Measurements from ENCODE around the gene FOXRED1.
"Not testable (repeated sequence)": the region's sequence is repeated elsewhere in the genome, so short reads cannot be mapped to it uniquely, and the experiment has no call there.

The FOXRED1 gene

DNA sequence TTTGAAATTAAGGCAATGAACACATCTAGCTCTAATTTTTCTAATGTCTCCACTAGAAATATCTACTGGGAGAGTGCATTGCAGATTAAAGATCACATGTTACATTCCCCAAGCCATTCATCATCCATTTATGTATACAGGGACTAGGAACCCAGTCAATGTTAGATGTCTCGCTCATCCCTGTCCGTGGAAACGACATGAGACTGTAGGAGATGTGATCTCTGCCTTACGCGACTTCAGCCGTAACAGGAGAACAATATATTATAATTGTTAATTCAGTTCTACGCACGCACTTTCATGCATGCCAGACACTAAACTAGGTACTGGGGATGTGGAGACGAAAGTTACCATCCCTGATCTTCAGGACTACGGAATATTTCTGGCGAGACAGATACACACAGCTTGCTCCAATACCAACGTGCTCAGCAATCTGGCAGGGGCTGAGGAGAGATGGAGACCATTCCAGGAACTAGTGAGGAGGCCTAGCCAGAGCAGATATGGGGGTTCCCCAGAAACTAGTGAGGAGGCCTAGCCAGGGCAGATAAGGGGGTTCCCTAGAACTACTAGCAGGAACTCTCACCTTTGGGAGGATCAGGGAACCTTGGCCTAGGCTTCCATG lies 35.6 kb downstream of the FOXRED1 start:
- TF ChIP-seq, protein P1, sequence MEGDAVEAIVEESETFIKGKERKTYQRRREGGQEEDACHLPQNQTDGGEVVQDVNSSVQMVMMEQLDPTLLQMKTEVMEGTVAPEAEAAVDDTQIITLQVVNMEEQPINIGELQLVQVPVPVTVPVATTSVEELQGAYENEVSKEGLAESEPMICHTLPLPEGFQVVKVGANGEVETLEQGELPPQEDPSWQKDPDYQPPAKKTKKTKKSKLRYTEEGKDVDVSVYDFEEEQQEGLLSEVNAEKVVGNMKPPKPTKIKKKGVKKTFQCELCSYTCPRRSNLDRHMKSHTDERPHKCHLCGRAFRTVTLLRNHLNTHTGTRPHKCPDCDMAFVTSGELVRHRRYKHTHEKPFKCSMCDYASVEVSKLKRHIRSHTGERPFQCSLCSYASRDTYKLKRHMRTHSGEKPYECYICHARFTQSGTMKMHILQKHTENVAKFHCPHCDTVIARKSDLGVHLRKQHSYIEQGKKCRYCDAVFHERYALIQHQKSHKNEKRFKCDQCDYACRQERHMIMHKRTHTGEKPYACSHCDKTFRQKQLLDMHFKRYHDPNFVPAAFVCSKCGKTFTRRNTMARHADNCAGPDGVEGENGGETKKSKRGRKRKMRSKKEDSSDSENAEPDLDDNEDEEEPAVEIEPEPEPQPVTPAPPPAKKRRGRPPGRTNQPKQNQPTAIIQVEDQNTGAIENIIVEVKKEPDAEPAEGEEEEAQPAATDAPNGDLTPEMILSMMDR (IDR thresholded peaks at IDR 0.05; ENCODE audit: low read depth, low read length), result no peak
- DNase-seq (ENCODE audit: extremely low read depth, low read depth), result no peak

DNA sequence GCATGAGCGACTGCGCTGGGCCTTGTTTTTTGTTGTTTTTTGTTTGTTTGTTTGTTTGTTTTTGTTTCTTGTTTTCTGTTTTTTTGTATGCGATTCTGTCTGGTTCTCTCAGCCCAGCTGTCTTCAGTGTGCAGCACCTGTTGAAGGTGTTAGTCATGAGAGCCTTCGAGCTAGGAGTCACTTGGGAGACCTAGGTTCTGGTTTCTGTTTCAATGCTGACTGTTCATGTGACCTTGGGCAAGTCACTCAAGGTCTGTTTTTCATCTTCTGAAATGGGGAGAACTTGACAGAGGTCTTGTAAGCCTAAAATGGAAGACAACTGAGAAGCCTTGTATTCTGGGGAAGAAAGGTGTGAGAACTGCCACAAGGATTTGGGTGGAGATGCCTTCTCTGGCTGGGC lies 36.7 kb downstream of the FOXRED1 start:
- TF ChIP-seq, protein P1 (IDR thresholded peaks at IDR 0.05; ENCODE audit: low read depth, low read length), result no peak
- DNase-seq (ENCODE audit: extremely low read depth, low read depth), result no peak

DNA sequence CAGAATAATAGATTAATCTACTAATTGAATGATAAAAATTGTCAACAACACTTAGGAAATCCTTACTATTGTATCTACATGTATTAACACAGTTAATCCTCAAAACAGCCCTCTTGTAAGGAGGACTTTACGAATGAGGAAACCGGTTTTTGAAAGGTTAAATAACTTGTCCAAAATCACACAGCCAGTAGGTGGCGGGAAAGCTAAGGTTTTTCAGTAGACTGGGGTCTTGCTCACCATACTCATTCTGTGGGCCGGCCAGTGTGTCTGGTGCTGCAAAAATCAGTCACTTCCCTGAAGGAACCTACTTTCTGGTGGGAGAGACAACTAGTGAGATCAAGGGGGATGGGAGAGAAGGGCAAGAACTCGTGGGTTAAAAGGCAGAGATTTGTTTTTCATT lies 38.8 kb downstream of the FOXRED1 start:
- DNase-seq (ENCODE audit: extremely low read depth, low read depth), result no peak
- TF ChIP-seq, protein P1 (IDR thresholded peaks at IDR 0.05; ENCODE audit: low read depth, low read length), result peak; percentile 46

DNA sequence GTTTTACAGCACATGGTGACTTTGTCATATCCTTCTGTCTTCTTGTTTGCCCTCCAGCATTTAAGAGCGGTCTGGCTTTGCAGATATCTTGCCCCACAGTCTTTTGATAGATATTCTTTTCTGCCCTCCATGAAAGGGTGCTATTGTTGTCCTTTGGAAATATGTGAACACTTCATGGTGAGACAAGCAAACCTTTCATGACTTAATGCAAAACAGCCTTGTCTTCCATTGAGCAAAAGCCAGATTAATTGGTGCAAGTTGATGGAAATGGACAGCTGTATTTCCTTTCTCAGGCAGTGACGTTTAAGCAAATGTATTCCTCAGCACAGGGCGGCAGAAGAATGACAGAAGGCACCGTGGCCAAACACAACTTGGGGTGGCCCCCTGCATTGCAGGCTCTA lies 39.3 kb downstream of the FOXRED1 start:
- no peak for DNase-seq (ENCODE audit: extremely low read depth, low read depth)
- TF ChIP-seq, protein P1 (IDR thresholded peaks at IDR 0.05; ENCODE audit: low read depth, low read length), result no peak

DNA sequence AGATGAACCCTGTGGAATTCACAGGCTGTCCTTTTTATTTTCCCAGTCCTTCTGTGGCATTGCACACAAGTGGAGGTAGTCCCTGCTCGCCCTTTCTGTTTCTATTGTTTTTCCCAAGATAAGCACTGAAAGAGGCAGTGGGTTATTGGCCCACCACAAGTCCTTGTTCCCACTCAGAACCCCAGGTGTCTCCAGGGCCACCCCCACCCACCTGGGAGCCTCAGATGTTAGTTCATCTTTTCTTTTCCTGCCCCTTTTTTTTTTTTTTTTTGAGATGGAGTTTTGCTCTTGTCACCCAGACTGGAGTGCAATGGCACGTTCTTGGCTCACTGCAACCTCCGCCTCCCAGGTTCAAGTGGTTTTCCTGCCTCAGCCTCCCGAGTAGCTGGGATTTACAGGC lies 39.8 kb downstream of the FOXRED1 start:
- DNase-seq (ENCODE audit: extremely low read depth, low read depth), result not testable (repeated sequence)

DNA sequence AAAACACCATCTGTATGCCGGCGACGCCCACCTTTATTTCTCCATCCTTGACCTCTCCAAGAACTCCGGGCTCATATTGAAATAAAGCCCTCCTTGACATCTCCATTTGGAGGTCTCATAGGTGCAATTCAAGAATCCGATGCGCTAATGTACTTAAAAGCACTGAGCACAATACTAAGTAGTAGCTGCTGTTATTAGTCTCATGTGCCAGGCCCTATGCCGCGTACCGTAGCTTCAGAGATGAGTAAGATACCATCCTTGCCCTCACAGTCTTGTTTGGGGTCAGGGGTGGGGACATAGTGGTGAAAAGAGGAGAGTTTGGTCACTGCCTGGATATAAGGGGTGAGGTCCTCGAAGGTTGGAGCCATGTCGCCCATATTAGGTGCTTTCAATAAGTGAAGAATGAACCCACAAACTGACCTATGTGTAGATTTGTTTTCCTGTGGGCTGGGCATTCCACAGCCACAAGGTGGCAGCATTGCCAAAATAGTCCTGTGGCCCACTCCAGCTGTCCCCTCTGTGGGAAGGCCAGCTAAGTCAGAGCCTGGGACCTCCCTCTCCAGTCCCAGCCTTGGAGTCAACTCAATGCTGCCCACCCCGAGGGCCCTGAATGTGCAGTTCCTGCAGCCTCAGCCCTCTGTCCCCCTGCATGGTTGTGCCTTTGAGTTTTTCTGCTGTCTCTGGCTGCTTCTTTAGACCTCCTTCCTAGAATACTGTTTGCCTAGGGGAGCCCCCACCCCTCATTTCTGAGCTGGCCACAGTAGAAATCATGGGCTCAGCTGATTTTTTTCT lies 41.4 kb downstream of the FOXRED1 start:
- TF ChIP-seq, protein P1 (IDR thresholded peaks at IDR 0.05; ENCODE audit: low read depth, low read length), result peak; percentile 90
- no peak for DNase-seq (ENCODE audit: extremely low read depth, low read depth)

DNA sequence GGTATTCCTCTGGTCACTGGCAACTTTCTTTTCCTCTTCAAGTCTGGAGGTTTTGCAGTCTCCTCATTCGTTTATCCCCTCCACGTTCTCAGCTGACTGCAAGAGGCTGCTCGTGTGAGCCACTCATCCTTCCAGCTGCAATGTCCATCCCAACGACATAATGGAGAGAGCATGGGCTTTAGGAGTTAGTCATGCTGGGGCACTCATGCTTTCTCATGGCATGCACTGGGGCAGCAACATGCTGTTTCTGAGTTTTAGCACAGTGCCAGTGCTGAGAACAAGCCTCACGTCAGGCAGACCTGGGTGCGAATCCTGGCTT lies 42.0 kb downstream of the FOXRED1 start:
- TF ChIP-seq, protein P1 (IDR thresholded peaks at IDR 0.05; ENCODE audit: low read depth, low read length), result no peak
- no peak for DNase-seq (ENCODE audit: extremely low read depth, low read depth)

Measured in AG09319 (cell line).